Adrenal gland (tissue), 12 donors: Measurements from ENCODE around the gene SPAG9. TPM values are rescaled to one million over a fixed set of nuclear protein-coding genes. Genes with fewer than 3 reads are reported as not detected.
A peak's percentile ranks its signal among the peaks of the same experiment; 100 is the strongest.

ENCODE experiments used
- DNase-seq, 7 donors: peaks; one replicate each; pipeline ENCODE4 v3.0.0-alpha.2; 2019 to 2020
- H3K27ac ChIP-seq, 5 donors: fragments of 200-600 bp; sonication (generic) in 4 of 5; 1 replicate in 3 of 5; 2 replicates in 2 of 5; pipeline versions ENCODE4 v1.5.1 to v1.8.0; 2016 to 2020; ENCODE audit warnings: mild to moderate bottlenecking in 1 of 5
- H3K27me3 ChIP-seq: fragments of 200-600 bp; 2 replicates; pipeline ENCODE4 v1.8.0; 2021
- H3K36me3 ChIP-seq, 2 donors: fragments of 200-600 bp; replicated peaks in 1 of 2; 1 replicate in 1 of 2; 2 replicates in 1 of 2; pipeline versions ENCODE4 v1.5.1 to v1.8.0; 2018 to 2022
- H3K4me1 ChIP-seq, 2 donors: fragments of 200-600 bp; replicated peaks in 1 of 2; 1 replicate in 1 of 2; 2 replicates in 1 of 2; pipeline versions ENCODE4 v1.5.1 to v1.8.0; 2018 to 2021
- H3K4me3 ChIP-seq, 4 donors: fragments of 200-600 bp; sonication (generic) in 3 of 4; one replicate each; pipeline ENCODE4 v1.5.1; 2016 to 2018
- H3K9me3 ChIP-seq, 3 donors: fragments of 200-600 bp; sonication (generic) in 1 of 3; replicated peaks in 1 of 3; 1 replicate in 2 of 3; 2 replicates in 1 of 3; pipeline versions ENCODE4 v1.5.1 to v1.8.0; 2016 to 2021
- POLR2A ChIP-seq, 2 donors: fragments of 450-650 bp; IDR thresholded peaks; one replicate each; pipeline ENCODE4 v1.6.1; 2017; ENCODE audit warnings: antibody characterized with exemption in 2 of 2, mild to moderate bottlenecking in 2 of 2, moderate library complexity in 1 of 2
- WGBS, 4 donors: extraction: QIAGEN DNeasy Blood & Tissue Kit in 2 of 4; methylation state at CpG; one replicate each; pipeline versions ENCODE4 v1.1.5 to v1.1.7; 2013 to 2017; 5-methylcytosine and 5-hydroxymethylcytosine counted together
- intact Hi-C, 2 donors: fragments of 100-400 bp; cut with DNase I; formaldehyde crosslinking; loops; one replicate each; pipeline versions ENCODE4 v1.14.1 to v1.15.0; 2022 to 2023
- polyA plus RNA-seq, 3 donors: library from polyadenylated mRNA; stranded (reverse); fragments of 200-250 nt in 2 of 3; fragments of 350-450 nt in 1 of 3; fragmentation: Illumina TruSeq in 1 of 3; extraction: RNeasy Lipid Tissue Mini Kit (QIAGEN cat#74804) in 1 of 3; gene quantifications; one replicate each; pipeline ENCODE4 v1.2.3, GENCODE V29; 2013 to 2014
- total RNA-seq, 9 donors: library from RNA; depleted of rRNA in 4 of 9; stranded (reverse); fragments of >200 nt in 4 of 9; fragments of 120-200 nt in 1 of 9; fragmentation: NEBNext Ultra II Directional in 1 of 9; extraction: Animal tissue kit (Norgen Biotek cat#: 25700) in 1 of 9; gene quantifications; one replicate each; pipeline versions ENCODE4 v1.1.0 to v1.2.4, GENCODE V29; 2013 to 2023
- TF ChIP-seq, protein P1 (sequence below), 6 experiments: fragments of 450-650 bp in 4 of 6; fragments of 200-600 bp in 2 of 6; sonication (generic) in 1 of 6; IDR thresholded peaks; 1 replicate in 5 of 6; 2 replicates in 1 of 6; pipeline versions ENCODE4 v1.5.1 to v1.8.0; 2016 to 2021; ENCODE audit warnings: antibody characterized with exemption in 6 of 6, mild to moderate bottlenecking in 2 of 6, moderate library complexity in 1 of 6
- donor health status: healthy with polysubstance abuse.
- donor health status: Bipolar disorder and iron deficiency.
- donor health status: DM: yes; HTN: yes; CAD: no.
- donor health status: DM: no; HTN: no; CAD: no.
- donor health status: DM: no; HTN: no; CAD: no.
- donor health status: DM: yes; HTN: yes; CAD: no.

SPAG9 gene
- total and polyA plus RNA-seq, 12 donors: 23.5 to 99.8 (median 62.9) TPM

DNA sequence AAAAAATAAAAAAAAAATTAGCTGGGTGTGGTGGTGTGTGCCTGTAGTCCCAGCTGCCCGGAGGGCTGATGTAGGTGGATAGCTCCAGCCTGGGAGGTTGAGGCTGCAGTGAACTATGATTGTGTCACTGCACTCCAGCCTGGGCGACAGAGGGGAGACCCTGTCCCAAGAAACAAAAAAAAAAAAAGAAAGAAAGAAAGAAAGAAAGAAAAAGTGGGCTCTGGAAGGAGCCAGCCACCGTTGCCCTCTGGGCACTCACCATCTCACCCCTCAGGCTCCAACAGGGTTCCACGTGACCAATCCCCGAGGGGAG, 167.2 kb downstream of the SPAG9 start:
- intact Hi-C loops: loop anchor here in 1 of 2 donors (5.0 kb wide), 1 partner anchor 101 kb away; no protein-coding TSS in a partner anchor
- peaks cover 61 to 69% of the 10 kb centered on the region in 2 donors for H3K4me1 ChIP-seq
- WGBS, 4 donors: 64 to 81% (median 68%) methylated on average over 5 of the region's 5 CpGs
- H3K9me3 ChIP-seq: no peaks in the 10 kb centered on the region
- peak in 1 of 7 donors; percentile 32 for DNase-seq
- no peaks in the 10 kb centered on the region for H3K36me3 ChIP-seq
- H3K27me3 ChIP-seq: no peaks in the 10 kb centered on the region
- peak overlapping the region in 4 of 5 donors; percentile 75 to 99 (median 96) for H3K27ac ChIP-seq
- TF ChIP-seq POLR2A (IDR thresholded peaks at IDR 0.05): no peak
- TF ChIP-seq, protein P1, sequence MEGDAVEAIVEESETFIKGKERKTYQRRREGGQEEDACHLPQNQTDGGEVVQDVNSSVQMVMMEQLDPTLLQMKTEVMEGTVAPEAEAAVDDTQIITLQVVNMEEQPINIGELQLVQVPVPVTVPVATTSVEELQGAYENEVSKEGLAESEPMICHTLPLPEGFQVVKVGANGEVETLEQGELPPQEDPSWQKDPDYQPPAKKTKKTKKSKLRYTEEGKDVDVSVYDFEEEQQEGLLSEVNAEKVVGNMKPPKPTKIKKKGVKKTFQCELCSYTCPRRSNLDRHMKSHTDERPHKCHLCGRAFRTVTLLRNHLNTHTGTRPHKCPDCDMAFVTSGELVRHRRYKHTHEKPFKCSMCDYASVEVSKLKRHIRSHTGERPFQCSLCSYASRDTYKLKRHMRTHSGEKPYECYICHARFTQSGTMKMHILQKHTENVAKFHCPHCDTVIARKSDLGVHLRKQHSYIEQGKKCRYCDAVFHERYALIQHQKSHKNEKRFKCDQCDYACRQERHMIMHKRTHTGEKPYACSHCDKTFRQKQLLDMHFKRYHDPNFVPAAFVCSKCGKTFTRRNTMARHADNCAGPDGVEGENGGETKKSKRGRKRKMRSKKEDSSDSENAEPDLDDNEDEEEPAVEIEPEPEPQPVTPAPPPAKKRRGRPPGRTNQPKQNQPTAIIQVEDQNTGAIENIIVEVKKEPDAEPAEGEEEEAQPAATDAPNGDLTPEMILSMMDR (IDR thresholded peaks at IDR 0.05): no peak
- H3K4me3 ChIP-seq: no peak overlapping the region

DNA sequence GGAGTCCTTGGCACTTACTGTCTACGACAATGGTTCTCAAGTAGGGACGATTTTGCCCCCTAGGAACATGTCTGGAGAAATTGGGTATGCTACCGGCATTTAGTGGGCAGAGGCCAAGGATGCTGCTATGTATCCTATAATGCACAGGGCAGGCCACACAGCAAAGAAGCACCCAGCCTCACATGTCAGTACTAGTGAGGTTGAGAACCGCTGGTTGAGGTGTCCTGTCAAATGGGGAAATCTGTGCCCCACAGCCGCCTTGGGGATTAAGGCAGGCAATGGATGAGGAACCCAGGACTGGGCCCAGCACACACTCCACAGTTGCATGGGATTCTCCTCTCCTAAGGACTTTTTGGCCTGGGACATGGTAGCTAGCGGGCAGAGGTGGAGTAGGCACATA, 167.8 kb downstream of the SPAG9 start:
- Histone ChIP-seq H3K27me3 (no peaks in the 10 kb centered on the region), H3K4me1 (peaks cover 67 to 75% of the 10 kb centered on the region in 2 donors), H3K36me3 (no peaks in the 10 kb centered on the region), H3K27ac (peak overlapping the region in 4 of 5 donors; percentile 57 to 99 (median 85)), H3K4me3 (no peak overlapping the region), H3K9me3 (no peaks in the 10 kb centered on the region)
- TF ChIP-seq, protein P1 (IDR thresholded peaks at IDR 0.05): no peak
- no peak for TF ChIP-seq POLR2A (IDR thresholded peaks at IDR 0.05)
- 80 to 94% (median 87%) methylated on average over 5 to 6 of the region's 6 CpGs for WGBS, 4 donors
- intact Hi-C loops: loop anchor here in 1 of 2 donors (5.0 kb wide), 1 partner anchor 101 kb away; no protein-coding TSS in a partner anchor
- DNase-seq: peak in 4 of 7 donors; percentile 14 to 50 (median 17)

DNA sequence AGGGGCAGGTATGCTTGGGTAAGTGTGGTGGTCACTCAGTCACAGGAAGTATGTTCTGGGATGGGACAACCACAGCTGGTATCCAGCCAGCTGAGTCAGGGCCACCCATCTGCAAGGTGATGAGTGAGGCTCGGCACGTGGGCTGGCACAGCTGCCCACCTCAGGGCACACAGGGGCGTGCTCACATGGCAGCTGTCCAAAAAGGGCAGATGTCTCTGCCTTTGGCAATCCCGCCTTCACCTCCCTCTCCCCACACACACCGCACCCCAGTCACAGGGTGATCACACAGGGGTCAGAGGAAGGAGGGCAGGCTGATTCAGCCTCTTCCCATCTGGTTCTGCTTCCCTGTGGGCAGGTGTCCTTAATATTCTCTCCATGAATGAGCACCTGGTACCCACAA, 168.7 kb downstream of the SPAG9 start:
- TF ChIP-seq POLR2A (IDR thresholded peaks at IDR 0.05): no peak
- TF ChIP-seq, protein P1 (IDR thresholded peaks at IDR 0.05): no peak
- DNase-seq: peak; percentile 64 to 82 (median 80)
- Histone ChIP-seq H3K36me3 (no peaks in the 10 kb centered on the region), H3K27ac (peak overlapping the region in 4 of 5 donors; percentile 15 to 99 (median 97)), H3K9me3 (no peaks in the 10 kb centered on the region), H3K4me3 (no peak overlapping the region), H3K27me3 (no peaks in the 10 kb centered on the region), H3K4me1 (peaks cover 69 to 78% of the 10 kb centered on the region in 2 donors)
- intact Hi-C loops: loop anchor here in 1 of 2 donors (5.0 kb wide), 1 partner anchor 100 kb away; no protein-coding TSS in a partner anchor
- whole genome bisulfite sequencing, 4 donors: 30 to 86% (median 40%) methylated on average over 2 to 5 of the region's 5 CpGs

DNA sequence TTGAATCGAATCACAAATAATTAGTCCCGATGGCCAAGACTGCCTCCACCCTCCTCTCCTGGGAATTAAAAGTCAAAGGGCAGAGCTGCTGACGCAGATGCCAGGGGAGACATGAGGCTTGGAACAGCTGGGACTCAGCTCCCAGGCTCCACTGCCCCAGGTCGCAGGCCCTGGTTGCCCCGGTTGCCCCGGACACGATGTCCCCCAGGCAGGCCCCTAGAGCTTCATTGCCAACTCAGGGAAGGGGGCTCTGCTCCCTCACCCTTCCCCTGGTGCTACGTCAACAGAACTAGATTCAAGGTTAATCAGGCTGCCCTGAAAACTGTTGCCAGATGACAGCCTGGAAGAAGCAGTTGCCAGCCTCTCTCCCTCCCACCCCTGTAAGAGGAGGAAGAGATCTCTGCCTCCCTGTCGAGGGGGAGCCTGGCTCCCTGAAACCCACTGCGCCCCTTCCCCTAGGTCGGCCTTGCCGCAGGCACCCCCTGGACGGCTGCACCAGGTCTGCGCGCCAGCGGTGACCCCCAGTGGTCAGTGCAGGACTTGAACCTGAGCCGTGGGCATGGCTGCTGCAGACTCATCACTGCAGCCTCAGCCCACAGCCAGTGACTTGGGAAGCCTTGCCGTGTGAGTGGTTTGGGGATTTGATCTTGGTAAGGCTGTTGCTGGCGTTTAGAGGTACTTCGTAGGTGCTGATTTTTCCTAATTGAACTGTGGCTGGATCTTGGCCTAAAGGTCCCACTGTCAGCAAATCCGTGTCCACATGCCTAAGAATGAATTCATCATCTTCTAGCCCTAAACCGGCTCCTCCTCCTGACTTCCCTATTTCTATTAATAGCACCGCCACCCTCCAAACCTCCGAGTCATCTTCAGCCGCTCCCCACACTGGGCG, 170.4 kb downstream of the SPAG9 start:
- H3K4me3 ChIP-seq: no peak overlapping the region
- H3K27me3 ChIP-seq: no peaks in the 10 kb centered on the region
- H3K36me3 ChIP-seq: no peaks in the 10 kb centered on the region
- no peaks in the 10 kb centered on the region for H3K9me3 ChIP-seq
- H3K27ac ChIP-seq: peak overlapping the region; percentile 90 to 99 (median 97)
- intact Hi-C loops: loop anchor here in 1 of 2 donors (5.0 kb wide), 1 partner anchor 98 kb away; no protein-coding TSS in a partner anchor
- TF ChIP-seq, protein P1 (IDR thresholded peaks at IDR 0.05): peak; percentile 17 to 84 (median 76)
- TF ChIP-seq POLR2A (IDR thresholded peaks at IDR 0.05): peak; percentile 45 to 51
- H3K4me1 ChIP-seq: peaks cover 52 to 60% of the 10 kb centered on the region in 2 donors
- peak; percentile 76 to 95 (median 94) for DNase-seq
- 1 to 9% (median 8%) methylated on average over 16 to 26 of the region's 26 CpGs for WGBS, 4 donors
